IMR-90 (cell line): ENCODE results near the gene IL16. TPM values are rescaled to one million over a fixed set of nuclear protein-coding genes. Genes with fewer than 3 reads are reported as not detected.

Experiments
- ATAC-seq: fragments of 200-7000 bp; cut with Tn5 transposase; 2 replicates; pipeline ENCODE4 v1.9.1; 2020; ENCODE audit warnings: low read depth, mild to moderate bottlenecking, moderate library complexity
- BruUV-seq: library from RNA; stranded (reverse); fragments of 400-500 nt; replicated peaks from 2 replicates; lab custom pipeline; 2021; lab: Mats Ljungman, UMichigan
- CTCF ChIA-PET: fragments of 300-600 bp; formaldehyde crosslinking; extraction: SDS; loops from one replicate; lab custom pipeline; 2021; ENCODE audit warnings: antibody characterized with exemption; lab: Yijun Ruan, JAX
- POLR2A ChIA-PET: fragments of 300-600 bp; sonication (Branson Sonifier 250); formaldehyde crosslinking; loops from one replicate; lab custom pipeline; 2022; ENCODE audit warnings: antibody characterized with exemption; ENCODE audit not compliant: unreplicated experiment; lab: Charles Lee
- DNase-seq: peaks from one replicate; pipeline ENCODE4 v3.0.0; 2013
- H2AFZ ChIP-seq: replicated peaks from 2 replicates; pipeline ENCODE3; 2013; ENCODE audit warnings: low read length, mild to moderate bottlenecking; ENCODE audit not compliant: poor library complexity
- H2AK5ac ChIP-seq: 2 replicates; pipeline ENCODE4 v1.6.1; 2013; ENCODE audit warnings: low read depth, low read length, inconsistent platforms
- H2AK9ac ChIP-seq: replicated peaks from 2 replicates; pipeline ENCODE3; 2013; ENCODE audit warnings: mild to moderate bottlenecking, low read depth, low read length, moderate library complexity; ENCODE audit not compliant: poor library complexity
- H2BK120ac ChIP-seq: 2 replicates; pipeline ENCODE4 v1.6.1; 2013; ENCODE audit warnings: low read depth, low read length, inconsistent platforms
- H2BK15ac ChIP-seq: 3 replicates; pipeline ENCODE4 v1.6.1; 2013; ENCODE audit warnings: low read depth, low read length, inconsistent platforms
- H2BK20ac ChIP-seq: 2 replicates; pipeline ENCODE4 v1.6.1; 2013; ENCODE audit warnings: low read depth, mild to moderate bottlenecking, inconsistent platforms, low read length, moderate library complexity
- H2BK5ac ChIP-seq: 2 replicates; pipeline ENCODE4 v1.6.1; 2013; ENCODE audit warnings: mild to moderate bottlenecking, low read depth, low read length, inconsistent platforms; ENCODE audit not compliant: poor library complexity, severe bottlenecking
- H3K14ac ChIP-seq: replicated peaks from 2 replicates; pipeline ENCODE4 v1.6.1; 2013; ENCODE audit warnings: low read depth, low read length, inconsistent platforms
- H3K18ac ChIP-seq: 2 replicates; pipeline ENCODE4 v1.6.1; 2013; ENCODE audit warnings: low read depth, low read length, control low read depth
- H3K23ac ChIP-seq: 2 replicates; pipeline ENCODE4 v1.6.1; 2013; ENCODE audit warnings: low read depth, low read length, inconsistent platforms
- H3K27ac ChIP-seq: 2 replicates; pipeline ENCODE4 v1.5.1; 2013; ENCODE audit warnings: mild to moderate bottlenecking, control low read depth, low read length; ENCODE audit not compliant: insufficient read depth
- H3K27me3 ChIP-seq: 2 replicates; pipeline ENCODE4 v1.6.1; 2013; ENCODE audit warnings: low read length; ENCODE audit not compliant: control insufficient read depth, insufficient read depth
- H3K36me3 ChIP-seq: 2 replicates; pipeline ENCODE4 v1.6.1; 2013; ENCODE audit warnings: low read length, mixed read lengths; ENCODE audit not compliant: control insufficient read depth, insufficient read depth
- H3K4ac ChIP-seq: 2 replicates; pipeline ENCODE4 v1.6.1; 2013; ENCODE audit warnings: low read depth, low read length, inconsistent platforms
- H3K4me1 ChIP-seq: 2 replicates; pipeline ENCODE4 v1.6.1; 2013; ENCODE audit warnings: low read length, mixed read lengths; ENCODE audit not compliant: control insufficient read depth, insufficient read depth
- H3K4me2 ChIP-seq: 2 replicates; pipeline ENCODE4 v1.6.1; 2013; ENCODE audit warnings: low read depth, mild to moderate bottlenecking, control low read depth, low read length, moderate library complexity
- H3K4me3 ChIP-seq: 2 replicates; pipeline ENCODE4 v1.5.1; 2013; ENCODE audit warnings: low read depth, mild to moderate bottlenecking, control low read depth, low read length, moderate library complexity; ENCODE audit not compliant: insufficient read depth
- H3K56ac ChIP-seq: 2 replicates; pipeline ENCODE4 v1.6.1; 2013; ENCODE audit warnings: low read length, inconsistent platforms; ENCODE audit not compliant: insufficient read depth; ENCODE audit errors: extremely low read depth
- H3K79me1 ChIP-seq, 2 experiments: 2 replicates each; pipeline ENCODE4 v1.6.1; 2013; ENCODE audit warnings: low read length in 2 of 2, inconsistent platforms in 1 of 2, low read depth in 1 of 2
- H3K9ac ChIP-seq: 2 replicates; pipeline ENCODE4 v1.6.1; 2013; ENCODE audit warnings: low read depth, low read length, control low read depth
- H3K9me1 ChIP-seq: 2 replicates; pipeline ENCODE4 v1.6.1; 2013; ENCODE audit warnings: low read length, inconsistent platforms; ENCODE audit not compliant: insufficient read depth
- H3K9me3 ChIP-seq: 2 replicates; pipeline ENCODE4 v1.6.1; 2013; ENCODE audit warnings: low read length; ENCODE audit not compliant: control insufficient read depth, insufficient read depth
- H4K20me1 ChIP-seq: 2 replicates; pipeline ENCODE4 v1.6.1; 2013; ENCODE audit warnings: low read length, inconsistent platforms; ENCODE audit not compliant: insufficient read depth
- H4K5ac ChIP-seq: 2 replicates; pipeline ENCODE4 v1.6.1; 2013; ENCODE audit warnings: mild to moderate bottlenecking, low read depth, low read length, control low read depth
- H4K8ac ChIP-seq, 2 experiments: 2 replicates each; pipeline ENCODE4 v1.6.1; 2013; ENCODE audit warnings: low read depth in 2 of 2, low read length in 2 of 2, control low read depth in 1 of 2, inconsistent platforms in 1 of 2
- H4K91ac ChIP-seq: 2 replicates; pipeline ENCODE4 v1.6.1; 2013; ENCODE audit warnings: low read depth, low read length, inconsistent platforms; ENCODE audit not compliant: insufficient read depth
- BHLHE40 ChIP-seq: fragments of 150-350 bp; IDR thresholded peaks from 2 replicates; pipeline ENCODE4 v1.6.1; 2016; ENCODE audit warnings: mild to moderate bottlenecking, low read depth, low read length
- CEBPB ChIP-seq: IDR thresholded peaks from 2 replicates; pipeline ENCODE4 v1.6.1; 2012; ENCODE audit warnings: low read depth, low read length, improper control_type of control experiment
- CHD1 ChIP-seq: IDR thresholded peaks from 2 replicates; pipeline ENCODE4 v1.6.1; 2012; ENCODE audit warnings: low read depth, low read length, improper control_type of control experiment
- CTCF ChIP-seq: conservative IDR thresholded peaks from 2 replicates; pipeline ENCODE4 v1.5.1; 2012; ENCODE audit warnings: mild to moderate bottlenecking, low read depth, low read length, improper control_type of control experiment
- ELK1 ChIP-seq: fragments of 150-350 bp; IDR thresholded peaks from 2 replicates; pipeline ENCODE4 v1.6.1; 2016; ENCODE audit warnings: low read depth, mild to moderate bottlenecking, low read length, moderate library complexity, borderline replicate concordance
- FOS ChIP-seq: fragments of 150-350 bp; IDR thresholded peaks from 2 replicates; pipeline ENCODE4 v1.6.1; 2016; ENCODE audit warnings: low read depth, low read length
- MAFK ChIP-seq: IDR thresholded peaks from 2 replicates; pipeline ENCODE4 v1.6.1; 2012; ENCODE audit warnings: low read depth, low read length, improper control_type of control experiment
- MAZ ChIP-seq: IDR thresholded peaks from 2 replicates; pipeline ENCODE4 v1.6.1; 2012; ENCODE audit warnings: low read depth, mild to moderate bottlenecking, low read length, improper control_type of control experiment, moderate library complexity, borderline replicate concordance
- MXI1 ChIP-seq: IDR thresholded peaks from 2 replicates; pipeline ENCODE4 v1.6.1; 2012; ENCODE audit warnings: low read depth, mild to moderate bottlenecking, low read length, moderate library complexity, borderline replicate concordance
- NFE2L2 ChIP-seq: fragments of 150-350 bp; IDR thresholded peaks from 2 replicates; pipeline ENCODE4 v1.6.1; 2016; ENCODE audit warnings: low read depth, mild to moderate bottlenecking, low read length
- POLR2A ChIP-seq: IDR thresholded peaks from 2 replicates; pipeline ENCODE4 v1.6.1; 2012; ENCODE audit warnings: mild to moderate bottlenecking, low read depth, low read length
- RAD21 ChIP-seq: IDR thresholded peaks from 2 replicates; pipeline ENCODE4 v1.6.1; 2012; ENCODE audit warnings: low read length, improper control_type of control experiment
- RCOR1 ChIP-seq: IDR thresholded peaks from 2 replicates; pipeline ENCODE4 v1.6.1; 2012; ENCODE audit warnings: mild to moderate bottlenecking, low read length, improper control_type of control experiment; ENCODE audit not compliant: insufficient replicate concordance
- RFX5 ChIP-seq: IDR thresholded peaks from 2 replicates; pipeline ENCODE4 v1.8.0; 2012; ENCODE audit warnings: low read depth, mild to moderate bottlenecking, low read length, moderate library complexity
- SMC3 ChIP-seq: fragments of 150-350 bp; IDR thresholded peaks from 2 replicates; pipeline ENCODE4 v1.6.1; 2016; ENCODE audit warnings: low read depth, mild to moderate bottlenecking, antibody characterized with exemption, low read length, moderate library complexity
- USF2 ChIP-seq: fragments of 150-350 bp; IDR thresholded peaks from 2 replicates; pipeline ENCODE4 v1.6.1; 2017; ENCODE audit warnings: mild to moderate bottlenecking, antibody characterized with exemption, low read length, low read depth
- WGBS, 2 experiments: methylation state at CpG; one replicate each; pipeline versions ENCODE4 v1.1.5 to v1.1.7; 2013; ENCODE audit warnings: missing lambda C conversion rate in 2 of 2; ENCODE audit not compliant: insufficient read length in 1 of 2; ENCODE audit errors: extremely low coverage in 2 of 2; 5-methylcytosine and 5-hydroxymethylcytosine counted together
- dilution Hi-C: fragments of 300-500 bp; cut with HindIII; formaldehyde crosslinking; loops from one replicate; pipeline ENCODE4 v1.14.3; 2018; ENCODE audit warnings: low sequenced_read_pairs; ENCODE audit not compliant: unreplicated experiment
- in situ Hi-C: fragments of 300-500 bp; cut with MboI; formaldehyde crosslinking; loops from 3 replicates; pipeline ENCODE4 v1.14.3; 2019; ENCODE audit warnings: low sequenced_read_pairs, inconsistent platforms, mixed read lengths
- intact Hi-C: fragments of 100-400 bp; cut with micrococcal nuclease; formaldehyde crosslinking; loops from 2 replicates; pipeline ENCODE4 v1.10.0; 2022
- polyA plus RNA-seq, 3 experiments: library from polyadenylated mRNA; depleted of rRNA; stranded (reverse); fragments of >200 nt; gene quantifications; 2 replicates each; pipeline ENCODE4 v1.2.3, GENCODE V29; 2012; ENCODE audit warnings: low replicate concordance in 1 of 3
- total RNA-seq: library from RNA; depleted of rRNA; stranded (reverse); fragments of >200 nt; gene quantifications from 2 replicates; pipeline ENCODE4 v1.2.3, GENCODE V29; 2012

Gene IL16
- total and polyA plus RNA-seq, 2 of the 4 experiments (the other 2 are of a cell fraction) = 0.18 to 0.27 TPM

GRCh38 chr15:81299630-81300273 is 103.1 kb downstream of the IL16 start:
- no peak overlapping the region for H4K91ac ChIP-seq
- no peak overlapping the region for H3K4me2 ChIP-seq
- no TSS peak for BruUV-seq
- dilution Hi-C loops = no loop called here
- no peak overlapping the region for H2AK9ac ChIP-seq
- H3K36me3 ChIP-seq = peaks cover 23% of the 10 kb centered on the region; the same call in 1 of the 2 replicates
- no peaks in the 10 kb centered on the region for H4K20me1 ChIP-seq
- H4K8ac ChIP-seq = no peak overlapping the region
- no peaks in the 10 kb centered on the region for H3K27me3 ChIP-seq
- H3K23ac ChIP-seq = no peak overlapping the region
- H3K14ac ChIP-seq = no peak overlapping the region
- TF ChIP-seq POLR2A (no peak), RAD21 (no peak), MAFK (no peak), CHD1 (no peak), FOS (no peak), MXI1 (no peak), BHLHE40 (no peak), CTCF (no peak), SMC3 (no peak), NFE2L2 (no peak), RCOR1 (no peak), ELK1 (no peak), RFX5 (no peak), CEBPB (no peak), USF2 (no peak), MAZ (no peak)
- peaks cover 2% of the 10 kb centered on the region for H3K4me1 ChIP-seq
- ChIA-PET CTCF (no interaction called here), POLR2A (no interaction called here)
- no peak overlapping the region for H4K5ac ChIP-seq
- intact Hi-C loops = no loop called here
- no peak overlapping the region for H2BK20ac ChIP-seq
- H3K9ac ChIP-seq = no peak overlapping the region
- no peak overlapping the region for H2BK5ac ChIP-seq
- H2AK5ac ChIP-seq = no peak overlapping the region
- no peak overlapping the region for H3K4ac ChIP-seq
- H3K18ac ChIP-seq = no peak overlapping the region
- DNase-seq (no peak), ATAC-seq (no peak)
- no peak overlapping the region for H3K56ac ChIP-seq
- H3K4me3 ChIP-seq = no peak overlapping the region
- WGBS, 2 experiments = 89% methylated on average over 7 of the region's 14 CpGs; no CpG with 5 or more reads in 1 of the 2 experiments
- H3K9me1 ChIP-seq = peaks cover 8% of the 10 kb centered on the region
- no peaks in the 10 kb centered on the region for H3K9me3 ChIP-seq
- no peak overlapping the region for H2AFZ ChIP-seq
- no peak overlapping the region for H3K27ac ChIP-seq
- no peak overlapping the region for H2BK120ac ChIP-seq
- in situ Hi-C loops = no loop called here
- no peaks in the 10 kb centered on the region for H3K79me1 ChIP-seq
- H2BK15ac ChIP-seq = no peak overlapping the region
